IPS-15b (cell line): ENCODE results near the gene PTPRT.
"Not testable (repeated sequence)": the region's sequence is repeated elsewhere in the genome, so short reads cannot be mapped to it uniquely, and the experiment has no call there.

Experiments
- H3K27me3 ChIP-seq: one replicate; pipeline ENCODE4 v1.6.1; 2013; ENCODE audit warnings: low read length; ENCODE audit not compliant: control insufficient read depth, insufficient read depth
- H3K36me3 ChIP-seq: one replicate; pipeline ENCODE4 v1.6.1; 2013; ENCODE audit warnings: low read length; ENCODE audit not compliant: control insufficient read depth, insufficient read depth
- H3K4me1 ChIP-seq: one replicate; pipeline ENCODE4 v1.6.1; 2013; ENCODE audit warnings: mild to moderate bottlenecking, low read length; ENCODE audit not compliant: control insufficient read depth, insufficient read depth
- H3K4me3 ChIP-seq: one replicate; pipeline ENCODE4 v1.5.1; 2013; ENCODE audit warnings: low read depth, low read length
- H3K9ac ChIP-seq: one replicate; pipeline ENCODE4 v1.6.1; 2013; ENCODE audit warnings: low read depth, mild to moderate bottlenecking, low read length
- H3K9me3 ChIP-seq: one replicate; pipeline ENCODE4 v1.6.1; 2013; ENCODE audit warnings: mild to moderate bottlenecking, low read length; ENCODE audit not compliant: control insufficient read depth, insufficient read depth

PTPRT gene

GRCh38 chr20:42924215-42924614 is 265.5 kb downstream of the PTPRT start:
- no peak overlapping the region for H3K9ac ChIP-seq
- no peaks in the 10 kb centered on the region for H3K9me3 ChIP-seq

GRCh38 chr20:42923348-42923918 is 266.3 kb downstream of the PTPRT start:
- Histone ChIP-seq H3K4me1 (no peaks in the 10 kb centered on the region), H3K9me3 (no peaks in the 10 kb centered on the region), H3K4me3 (no peak overlapping the region), H3K27me3 (no peaks in the 10 kb centered on the region), H3K36me3 (no peaks in the 10 kb centered on the region), H3K9ac (no peak overlapping the region)

More at GRCh38 chr20:42924215-42924614, 265.5 kb downstream of the PTPRT start:
- H3K4me1 ChIP-seq, result no peaks in the 10 kb centered on the region
- H3K4me3 ChIP-seq, result no peak overlapping the region
- H3K27me3 ChIP-seq, result no peaks in the 10 kb centered on the region
- H3K36me3 ChIP-seq, result no peaks in the 10 kb centered on the region

- Histone ChIP-seq H3K36me3 (no peaks in the 10 kb centered on the region), H3K9me3 (no peaks in the 10 kb centered on the region), H3K27me3 (no peaks in the 10 kb centered on the region), H3K4me1 (no peaks in the 10 kb centered on the region), H3K4me3 (no peak overlapping the region), H3K9ac (no peak overlapping the region)
Measured at GRCh38 chr20:42920776-42921175, 268.9 kb downstream of the PTPRT start.

- Histone ChIP-seq H3K4me3 (no peak overlapping the region), H3K36me3 (no peaks in the 10 kb centered on the region), H3K9me3 (no peaks in the 10 kb centered on the region), H3K27me3 (no peaks in the 10 kb centered on the region), H3K9ac (no peak overlapping the region), H3K4me1 (no peaks in the 10 kb centered on the region)
Measured at GRCh38 chr20:42919316-42919715, 270.4 kb downstream of the PTPRT start.

- Histone ChIP-seq H3K4me1 (no peaks in the 10 kb centered on the region), H3K4me3 (no peak overlapping the region)
Measured at GRCh38 chr20:42915081-42915480, 274.6 kb downstream of the PTPRT start.

GRCh38 chr20:42914302-42914701 is 275.4 kb downstream of the PTPRT start:
- Histone ChIP-seq H3K27me3 (no peaks in the 10 kb centered on the region), H3K9ac (no peak overlapping the region), H3K36me3 (no peaks in the 10 kb centered on the region), H3K4me1 (no peaks in the 10 kb centered on the region), H3K9me3 (no peaks in the 10 kb centered on the region), H3K4me3 (no peak overlapping the region)

More at GRCh38 chr20:42915081-42915480, 274.6 kb downstream of the PTPRT start:
- no peak overlapping the region for H3K9ac ChIP-seq
- no peaks in the 10 kb centered on the region for H3K27me3 ChIP-seq
- H3K9me3 ChIP-seq, result no peaks in the 10 kb centered on the region
- H3K36me3 ChIP-seq, result no peaks in the 10 kb centered on the region

GRCh38 chr20:42910808-42911207 is 278.9 kb downstream of the PTPRT start:
- H3K9me3 ChIP-seq, H3K36me3 ChIP-seq, H3K27me3 ChIP-seq, H3K4me1 ChIP-seq, H3K4me3 ChIP-seq, H3K9ac ChIP-seq: not testable (repeated sequence)

GRCh38 chr20:42907730-42908129 is 282.0 kb downstream of the PTPRT start:
- Histone ChIP-seq H3K9ac (no peak overlapping the region), H3K4me1 (no peaks in the 10 kb centered on the region), H3K4me3 (no peak overlapping the region), H3K36me3 (no peaks in the 10 kb centered on the region), H3K27me3 (no peaks in the 10 kb centered on the region), H3K9me3 (no peaks in the 10 kb centered on the region)

GRCh38 chr20:42906120-42906519 is 283.6 kb downstream of the PTPRT start:
- Histone ChIP-seq H3K9me3 (no peaks in the 10 kb centered on the region), H3K9ac (no peak overlapping the region), H3K4me3 (no peak overlapping the region), H3K36me3 (no peaks in the 10 kb centered on the region), H3K27me3 (no peaks in the 10 kb centered on the region), H3K4me1 (no peaks in the 10 kb centered on the region)

- no peaks in the 10 kb centered on the region for H3K27me3 ChIP-seq
- H3K4me1 ChIP-seq, result no peaks in the 10 kb centered on the region
Measured at GRCh38 chr20:42902509-42902908, 287.2 kb downstream of the PTPRT start.

GRCh38 chr20:42901689-42902440 is 287.8 kb downstream of the PTPRT start:
- no peak overlapping the region for H3K9ac ChIP-seq
- no peaks in the 10 kb centered on the region for H3K4me1 ChIP-seq
- H3K4me3 ChIP-seq, result no peak overlapping the region
- no peaks in the 10 kb centered on the region for H3K27me3 ChIP-seq
- H3K36me3 ChIP-seq, result no peaks in the 10 kb centered on the region
- no peaks in the 10 kb centered on the region for H3K9me3 ChIP-seq

More at GRCh38 chr20:42902509-42902908, 287.2 kb downstream of the PTPRT start:
- Histone ChIP-seq H3K9me3 (no peaks in the 10 kb centered on the region), H3K36me3 (no peaks in the 10 kb centered on the region), H3K4me3 (no peak overlapping the region), H3K9ac (no peak overlapping the region)

- not testable (repeated sequence) for H3K4me3 ChIP-seq, H3K9me3 ChIP-seq, H3K27me3 ChIP-seq, H3K9ac ChIP-seq, H3K36me3 ChIP-seq, H3K4me1 ChIP-seq
Measured at GRCh38 chr20:42900764-42901163, 288.9 kb downstream of the PTPRT start.
